Fibroblast of skin of left quadriceps (primary cell): Measurements from ENCODE around the gene ZC3H10.
"Not testable (repeated sequence)": the region's sequence is repeated elsewhere in the genome, so short reads cannot be mapped to it uniquely, and the experiment has no call there.

ENCODE experiments used
- DNase-seq, 2 experiments: peaks; one replicate each; pipeline ENCODE4 v3.0.0-alpha.2; 2013; ENCODE audit warnings: low read depth in 2 of 2

ZC3H10 gene

DNA sequence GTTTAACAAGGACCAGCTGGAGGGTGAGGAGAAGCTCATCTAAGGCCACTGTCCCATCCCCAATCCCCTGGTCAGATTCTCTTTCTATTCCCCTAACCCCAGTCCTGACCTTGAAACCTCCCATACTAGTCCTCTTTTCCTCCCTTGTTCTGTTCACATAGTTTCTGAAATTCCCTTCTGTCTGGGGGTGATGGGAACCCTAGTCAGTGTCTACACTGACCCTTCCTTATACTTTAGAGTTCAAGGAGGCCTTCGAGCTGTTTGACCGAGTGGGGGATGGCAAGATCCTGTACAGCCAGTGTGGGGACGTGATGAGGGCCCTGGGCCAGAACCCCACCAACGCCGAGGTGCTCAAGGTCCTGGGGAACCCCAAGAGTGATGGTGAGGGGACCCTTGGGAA is 36.8 kb downstream of the ZC3H10 start:
- DNase-seq: no peak

- DNase-seq: no peak
These were observed 37.3 kb downstream of the ZC3H10 start for GRCh38 chr12:56155256-56155845.

DNA sequence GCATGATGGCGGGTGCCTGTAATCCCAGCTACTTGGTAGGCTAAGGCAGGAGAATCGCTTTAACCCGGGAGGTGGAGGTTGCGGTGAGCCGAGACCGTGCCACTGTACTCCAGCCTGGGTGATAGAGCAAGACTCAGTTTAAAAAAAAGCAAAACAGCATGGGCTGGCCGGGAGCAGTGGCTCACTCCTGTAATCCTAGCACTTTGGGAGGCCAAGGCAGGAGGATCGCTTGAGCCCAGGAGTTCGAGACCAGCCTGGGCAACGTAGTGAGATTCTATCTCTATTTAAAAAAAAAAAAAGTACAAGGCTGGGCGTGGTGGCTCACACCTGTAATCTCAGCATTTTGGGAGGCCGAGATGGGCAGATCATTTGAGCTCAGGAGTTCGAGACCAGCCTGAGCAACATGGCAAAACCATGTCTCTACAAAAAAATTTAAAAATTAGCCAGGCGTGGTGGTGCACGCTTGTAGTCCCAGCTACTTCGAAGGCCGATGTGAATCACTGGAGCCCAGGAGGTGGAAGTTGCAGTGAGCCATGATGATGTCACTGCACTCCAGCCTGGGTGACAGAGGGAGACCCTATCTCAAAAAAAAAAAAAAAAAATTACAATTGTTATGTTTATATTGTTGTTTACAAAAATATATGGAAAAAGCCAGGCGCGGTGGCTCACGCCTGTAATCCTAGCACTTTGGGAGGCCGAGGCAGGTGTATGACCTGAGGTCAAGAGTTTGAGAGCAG is 38.6 kb downstream of the ZC3H10 start:
- DNase-seq: not testable (repeated sequence)

DNA sequence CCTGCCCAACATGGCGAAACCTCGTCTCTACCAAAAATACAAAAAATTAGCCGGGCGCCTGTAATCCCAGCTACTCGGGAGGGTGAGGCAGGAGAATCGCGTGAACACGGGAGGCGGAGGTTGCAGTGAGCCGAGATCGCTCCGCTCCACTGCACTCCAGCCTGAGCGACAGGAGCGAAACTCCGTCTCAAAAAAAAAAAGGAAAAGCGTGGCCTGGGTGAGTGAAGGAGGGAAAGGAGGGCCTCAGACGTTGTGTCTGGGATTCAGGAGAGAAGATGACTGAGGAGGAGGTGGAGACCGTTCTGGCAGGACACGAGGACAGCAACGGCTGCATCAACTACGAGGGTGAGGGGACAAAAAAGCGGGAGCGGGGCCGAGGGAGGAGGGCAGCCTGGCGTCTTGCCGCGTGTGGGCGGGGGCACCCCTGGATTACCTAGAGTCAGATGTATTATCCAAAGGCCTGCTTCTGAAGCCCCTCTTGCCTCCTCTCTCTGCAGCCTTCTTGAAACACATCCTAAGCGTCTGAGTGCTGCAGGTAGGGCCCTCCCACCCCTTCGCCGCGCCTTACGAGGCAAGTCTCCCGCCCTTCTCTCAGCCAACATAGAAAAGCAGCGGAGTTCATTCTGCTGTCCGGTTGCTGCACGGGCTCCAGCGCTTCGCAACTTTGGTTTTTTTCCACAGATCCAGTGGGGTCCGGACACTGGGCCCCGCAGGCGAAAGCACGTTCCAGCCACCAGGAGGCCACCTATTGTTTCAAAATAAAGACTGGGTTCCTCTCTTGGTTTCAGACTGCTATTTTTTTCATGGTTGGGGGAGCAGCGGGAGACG is 39.3 kb downstream of the ZC3H10 start:
- DNase-seq: peak; percentile 80

- DNase-seq: peak; percentile 95
These were observed 40.2 kb downstream of the ZC3H10 start, which contains the start of gene MYL6 for GRCh38 chr12:56158029-56158925. MYL6 (plus strand) TSS chr12:56158359; CDS start chr12:56158402, 43 bp downstream.

DNA sequence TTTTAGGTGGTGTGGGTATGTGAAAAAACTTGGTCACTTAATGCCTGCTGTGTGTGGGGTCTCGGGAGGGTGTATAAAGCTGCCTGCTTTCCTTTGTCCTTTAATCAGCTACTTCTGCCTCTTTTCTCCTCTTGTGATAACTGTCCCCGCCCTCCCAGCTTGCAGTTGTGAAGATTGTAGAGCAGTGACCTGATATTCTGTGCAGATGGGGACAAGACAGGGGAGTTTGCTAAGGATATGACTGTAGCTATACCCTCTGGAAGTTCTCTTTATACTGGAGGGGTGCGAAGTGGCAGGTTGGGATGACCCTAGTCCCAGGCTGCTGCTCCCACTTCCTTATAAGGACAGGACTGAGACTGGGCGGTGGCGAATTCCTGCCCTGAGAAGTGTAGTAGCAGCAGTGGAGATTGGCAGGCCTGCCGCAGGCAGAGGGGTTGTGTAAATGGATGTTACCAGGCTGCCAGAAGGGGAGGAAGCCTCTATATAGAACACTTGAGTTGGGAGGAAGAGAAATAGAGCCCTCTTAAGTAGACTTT is 40.9 kb downstream of the ZC3H10 start:
- DNase-seq: peak; percentile 47 to 59

GRCh38 chr12:56159482-56160192 is 41.6 kb downstream of the ZC3H10 start:
- DNase-seq: no peak

DNA sequence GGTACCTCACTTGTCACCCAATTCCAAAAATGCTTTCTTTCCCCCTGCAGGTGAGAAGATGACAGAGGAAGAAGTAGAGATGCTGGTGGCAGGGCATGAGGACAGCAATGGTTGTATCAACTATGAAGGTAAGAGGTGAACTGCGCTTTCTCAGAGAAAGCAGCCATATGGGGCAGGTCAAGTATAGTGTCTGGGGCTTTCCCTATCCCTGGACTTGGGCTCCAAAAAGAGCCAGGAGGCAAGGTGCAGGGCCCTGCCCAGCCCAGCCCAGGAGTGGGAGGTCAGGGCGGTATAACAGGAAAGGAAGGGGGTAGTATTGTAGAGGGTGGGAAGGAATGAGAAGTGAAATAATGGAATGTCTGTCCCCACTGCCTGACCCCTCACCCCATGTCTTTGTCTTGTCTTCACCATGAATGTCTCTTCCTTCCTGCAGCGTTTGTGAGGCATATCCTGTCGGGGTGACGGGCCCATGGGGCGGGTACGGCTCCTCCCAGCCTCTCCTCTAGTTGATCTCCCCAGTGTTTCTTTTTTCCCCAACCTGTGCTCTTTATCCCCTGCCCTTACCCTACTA is 42.2 kb downstream of the ZC3H10 start:
- DNase-seq: no peak

- DNase-seq: no peak
These were observed 43.0 kb downstream of the ZC3H10 start for GRCh38 chr12:56160894-56161689.

GRCh38 chr12:56161690-56162351 is 43.8 kb downstream of the ZC3H10 start:
- no peak for DNase-seq

- DNase-seq: no peak
These were observed 44.6 kb downstream of the ZC3H10 start for GRCh38 chr12:56162468-56163290.

GRCh38 chr12:56163533-56164344 is 45.7 kb downstream of the ZC3H10 start:
- no peak for DNase-seq

GRCh38 chr12:56164345-56164729 is 46.3 kb downstream of the ZC3H10 start:
- DNase-seq: no peak

GRCh38 chr12:56165369-56165768 is 47.3 kb downstream of the ZC3H10 start:
- no peak for DNase-seq

- DNase-seq: no peak
These were observed 51.2 kb downstream of the ZC3H10 start for GRCh38 chr12:56169229-56169759.

- DNase-seq: no peak
These were observed 54.8 kb downstream of the ZC3H10 start for GRCh38 chr12:56172839-56173238.
